ENCODE measurements around the gene MAPRE2.

Gene MAPRE2

GRCh38 chr18:35038029-35038428, 3.2 kb upstream of the MAPRE2 start:
- no peak for DNase-seq (ENCODE audit: low spot score)

- DNase-seq (ENCODE audit: low spot score), result no peak
These were observed 2.2 kb upstream of the MAPRE2 start for GRCh38 chr18:35038881-35039491.

- no peak for DNase-seq (ENCODE audit: low spot score)
These were observed 600 bp upstream of the MAPRE2 start for GRCh38 chr18:35040638-35040987.

- no peak for DNase-seq (ENCODE audit: low spot score)
These were observed 688 bp downstream of the MAPRE2 start for GRCh38 chr18:35041815-35042387.

GRCh38 chr18:35042389-35043071, 1.3 kb downstream of the MAPRE2 start:
- DNase-seq (ENCODE audit: low spot score), result no peak

- no peak for DNase-seq (ENCODE audit: low spot score)
These were observed 2.0 kb downstream of the MAPRE2 start for GRCh38 chr18:35043207-35043606.

GRCh38 chr18:35045121-35045520, 3.9 kb downstream of the MAPRE2 start:
- no peak for DNase-seq (ENCODE audit: low spot score)

GRCh38 chr18:35045806-35046205, 4.6 kb downstream of the MAPRE2 start:
- no peak for DNase-seq (ENCODE audit: low spot score)

- DNase-seq (ENCODE audit: low spot score), result no peak
These were observed 6.6 kb downstream of the MAPRE2 start for GRCh38 chr18:35047697-35048292.

GRCh38 chr18:35049111-35050027, 8.2 kb downstream of the MAPRE2 start:
- no peak for DNase-seq (ENCODE audit: low spot score)

- DNase-seq (ENCODE audit: low spot score), result no peak
These were observed 8.9 kb downstream of the MAPRE2 start for GRCh38 chr18:35050028-35050546.

- DNase-seq (ENCODE audit: low spot score), result no peak
These were observed 9.5 kb downstream of the MAPRE2 start for GRCh38 chr18:35050705-35051195.

GRCh38 chr18:35051641-35052377, 10.6 kb downstream of the MAPRE2 start:
- no peak for DNase-seq (ENCODE audit: low spot score)

GRCh38 chr18:35054401-35054800, 13.2 kb downstream of the MAPRE2 start:
- DNase-seq (ENCODE audit: low spot score), result no peak

- no peak for DNase-seq (ENCODE audit: low spot score)
These were observed 13.9 kb downstream of the MAPRE2 start for GRCh38 chr18:35055105-35055504.

GRCh38 chr18:35055726-35056125, 14.5 kb downstream of the MAPRE2 start:
- no peak for DNase-seq (ENCODE audit: low spot score)

- DNase-seq (ENCODE audit: low spot score), result no peak
These were observed 18.2 kb downstream of the MAPRE2 start for GRCh38 chr18:35059280-35059927.

- DNase-seq (ENCODE audit: low spot score), result no peak
These were observed 19.1 kb downstream of the MAPRE2 start for GRCh38 chr18:35060122-35060815.

GRCh38 chr18:35061336-35061735, 20.1 kb downstream of the MAPRE2 start:
- DNase-seq (ENCODE audit: low spot score), result no peak

GRCh38 chr18:35061804-35062203, 20.6 kb downstream of the MAPRE2 start:
- no peak for DNase-seq (ENCODE audit: low spot score)
